ENCODE results near the gene OR9A4. TPM values are rescaled to one million over a fixed set of nuclear protein-coding genes. Genes with fewer than 3 reads are reported as not detected.

Gene OR9A4
- total and polyA plus RNA-seq, 9 donors, result 0.12 to 0.43 (median 0.31) TPM; not detected in 5

GRCh38 chr7:141945356-141945755, 29.2 kb downstream of the OR9A4 start:
- intact Hi-C loops (cut with DNase I), result no loop called here
- no peaks in the 10 kb centered on the region for H3K27me3 ChIP-seq
- H3K9me3 ChIP-seq, result no peaks in the 10 kb centered on the region
- H3K36me3 ChIP-seq, result no peaks in the 10 kb centered on the region
- H3K4me1 ChIP-seq (ENCODE audit: insufficient read depth), result no peaks in the 10 kb centered on the region
- no peak overlapping the region for H3K27ac ChIP-seq
- H3K4me3 ChIP-seq, result no peak overlapping the region
- TF ChIP-seq POLR2A (IDR thresholded peaks at IDR 0.05) (no peak), EP300 (IDR thresholded peaks at IDR 0.05) (no peak)
- TF ChIP-seq, protein P1, sequence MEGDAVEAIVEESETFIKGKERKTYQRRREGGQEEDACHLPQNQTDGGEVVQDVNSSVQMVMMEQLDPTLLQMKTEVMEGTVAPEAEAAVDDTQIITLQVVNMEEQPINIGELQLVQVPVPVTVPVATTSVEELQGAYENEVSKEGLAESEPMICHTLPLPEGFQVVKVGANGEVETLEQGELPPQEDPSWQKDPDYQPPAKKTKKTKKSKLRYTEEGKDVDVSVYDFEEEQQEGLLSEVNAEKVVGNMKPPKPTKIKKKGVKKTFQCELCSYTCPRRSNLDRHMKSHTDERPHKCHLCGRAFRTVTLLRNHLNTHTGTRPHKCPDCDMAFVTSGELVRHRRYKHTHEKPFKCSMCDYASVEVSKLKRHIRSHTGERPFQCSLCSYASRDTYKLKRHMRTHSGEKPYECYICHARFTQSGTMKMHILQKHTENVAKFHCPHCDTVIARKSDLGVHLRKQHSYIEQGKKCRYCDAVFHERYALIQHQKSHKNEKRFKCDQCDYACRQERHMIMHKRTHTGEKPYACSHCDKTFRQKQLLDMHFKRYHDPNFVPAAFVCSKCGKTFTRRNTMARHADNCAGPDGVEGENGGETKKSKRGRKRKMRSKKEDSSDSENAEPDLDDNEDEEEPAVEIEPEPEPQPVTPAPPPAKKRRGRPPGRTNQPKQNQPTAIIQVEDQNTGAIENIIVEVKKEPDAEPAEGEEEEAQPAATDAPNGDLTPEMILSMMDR (IDR thresholded peaks at IDR 0.05), result no peak
- WGBS, 3 donors, result 52 to 63% (median 59%) methylated on average over 3 of the region's 3 CpGs
- DNase-seq, result no peak

DNA sequence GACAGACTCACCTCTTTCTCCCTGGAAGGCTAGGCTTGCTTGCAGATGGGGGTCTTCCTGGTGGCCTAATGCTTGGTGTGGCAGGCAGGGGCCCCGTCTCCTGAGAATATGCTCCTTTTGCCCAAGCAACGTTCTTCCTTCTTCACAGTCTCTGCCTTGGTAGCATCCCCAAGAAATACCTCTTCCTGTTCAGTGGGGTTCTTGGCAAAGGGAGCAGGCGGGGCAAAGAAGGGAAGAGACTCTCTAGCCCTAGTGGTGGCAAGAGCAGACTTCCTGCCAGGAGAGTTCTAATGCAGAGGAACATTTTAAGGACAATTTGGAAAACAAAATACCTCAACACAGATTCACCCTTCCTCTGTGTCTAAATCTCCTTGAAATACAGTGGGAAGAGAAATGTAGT, 30.6 kb downstream of the OR9A4 start, which contains the start of gene CLEC5A:
Gene CLEC5A, minus strand, starts transcription at position 179 of the 400 bp plus-strand sequence. CDS start 682 bp downstream, outside the sequence.
- no peaks in the 10 kb centered on the region for H3K36me3 ChIP-seq
- no peak within 1 kb of the TSS for H3K4me3 ChIP-seq
- intact Hi-C loops (cut with DNase I), result no loop called here
- H3K9me3 ChIP-seq, result peaks cover 0 to 3% of the 10 kb centered on the region in 2 donors
- no peak for DNase-seq
- H3K27ac ChIP-seq, result no peak within 1 kb of the TSS
- TF ChIP-seq, protein P1 (IDR thresholded peaks at IDR 0.05), result no peak
- TF ChIP-seq POLR2A (IDR thresholded peaks at IDR 0.05), result no peak
- no peak for TF ChIP-seq EP300 (IDR thresholded peaks at IDR 0.05)
- H3K4me1 ChIP-seq (ENCODE audit: insufficient read depth), result no peaks in the 10 kb centered on the region
- no peaks in the 10 kb centered on the region for H3K27me3 ChIP-seq
- 73 to 76% (median 75%) methylated on average over 3 of the region's 3 CpGs for WGBS, 3 donors

- no peak for DNase-seq
- Histone ChIP-seq H3K4me1 (ENCODE audit: insufficient read depth) (no peaks in the 10 kb centered on the region), H3K9me3 (peaks cover 0 to 3% of the 10 kb centered on the region in 2 donors), H3K27ac (no peak overlapping the region), H3K4me3 (no peak overlapping the region), H3K27me3 (no peaks in the 10 kb centered on the region), H3K36me3 (no peaks in the 10 kb centered on the region)
- intact Hi-C loops (cut with DNase I), result no loop called here
- TF ChIP-seq POLR2A (IDR thresholded peaks at IDR 0.05) (no peak), EP300 (IDR thresholded peaks at IDR 0.05) (no peak)
- TF ChIP-seq, protein P1 (IDR thresholded peaks at IDR 0.05), result no peak
- 70 to 83% (median 82%) methylated on average over 2 of the region's 2 CpGs for WGBS, 3 donors
Measured at GRCh38 chr7:141949021-141949420, 32.8 kb downstream of the OR9A4 start.

- 35 to 62% (median 46%) methylated on average over 2 of the region's 2 CpGs for WGBS, 3 donors
- intact Hi-C loops (cut with DNase I), result no loop called here
- no peaks in the 10 kb centered on the region for H3K27me3 ChIP-seq
- no peak overlapping the region for H3K4me3 ChIP-seq
- H3K36me3 ChIP-seq, result no peaks in the 10 kb centered on the region
- no peak for DNase-seq
- no peak for TF ChIP-seq POLR2A (IDR thresholded peaks at IDR 0.05)
- TF ChIP-seq EP300 (IDR thresholded peaks at IDR 0.05), result no peak
- TF ChIP-seq, protein P1 (IDR thresholded peaks at IDR 0.05), result no peak
- no peak overlapping the region for H3K27ac ChIP-seq
- peaks cover 0 to 3% of the 10 kb centered on the region in 2 donors for H3K9me3 ChIP-seq
- no peaks in the 10 kb centered on the region for H3K4me1 ChIP-seq (ENCODE audit: insufficient read depth)
Measured at GRCh38 chr7:141949451-141949850, 33.3 kb downstream of the OR9A4 start.

Data from ovary (tissue), 9 donors.